ENCODE data around the gene UTY. TPM values are rescaled to one million over a fixed set of nuclear protein-coding genes. Genes with fewer than 3 reads are reported as not detected.

The UTY gene
- total and polyA plus RNA-seq, 7 donors = 2.3 to 42.1 (median 18.6) TPM; not detected in 3

DNA sequence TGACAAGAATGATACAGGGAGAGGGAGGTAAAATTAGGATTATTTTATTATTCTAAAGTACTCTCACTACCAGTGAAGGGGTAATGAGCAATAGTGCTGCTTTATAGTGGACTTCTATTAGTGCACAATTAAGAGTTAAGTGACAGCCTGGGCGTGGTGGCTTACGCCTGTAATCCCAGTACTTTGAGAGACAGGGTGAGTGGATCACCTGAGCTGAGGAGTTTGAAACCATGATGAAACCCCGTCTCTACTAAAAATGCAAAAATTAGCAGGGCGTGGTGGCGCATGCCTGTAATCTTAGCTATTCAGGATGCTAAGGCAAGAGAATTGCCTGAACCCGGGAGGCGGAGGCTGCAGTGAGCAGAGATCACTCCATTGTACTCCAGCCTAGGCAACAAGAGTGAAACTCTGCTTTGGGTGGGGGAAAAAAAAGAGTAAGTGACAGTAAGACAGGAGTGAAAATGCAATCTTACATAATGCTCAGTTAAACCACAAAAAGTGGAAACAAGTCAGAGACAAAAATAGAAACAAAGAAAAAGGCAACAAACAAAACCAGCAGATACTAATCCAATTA is 98.6 kb downstream of the UTY start:
- no peaks in the 10 kb centered on the region for H3K9me3 ChIP-seq
- no peaks in the 10 kb centered on the region for H3K36me3 ChIP-seq
- no peak overlapping the region for H3K27ac ChIP-seq
- H3K4me3 ChIP-seq = no peak overlapping the region
- 80 to 86% methylated on average over 7 of the region's 7 CpGs for WGBS, 2 donors
- no peaks in the 10 kb centered on the region for H3K27me3 ChIP-seq
- TF ChIP-seq POLR2AphosphoS5 (IDR thresholded peaks at IDR 0.05) = no peak
- intact Hi-C loops (cut with DNase I) = no loop called here
- no peak for DNase-seq
- no peaks in the 10 kb centered on the region for H3K4me1 ChIP-seq

DNA sequence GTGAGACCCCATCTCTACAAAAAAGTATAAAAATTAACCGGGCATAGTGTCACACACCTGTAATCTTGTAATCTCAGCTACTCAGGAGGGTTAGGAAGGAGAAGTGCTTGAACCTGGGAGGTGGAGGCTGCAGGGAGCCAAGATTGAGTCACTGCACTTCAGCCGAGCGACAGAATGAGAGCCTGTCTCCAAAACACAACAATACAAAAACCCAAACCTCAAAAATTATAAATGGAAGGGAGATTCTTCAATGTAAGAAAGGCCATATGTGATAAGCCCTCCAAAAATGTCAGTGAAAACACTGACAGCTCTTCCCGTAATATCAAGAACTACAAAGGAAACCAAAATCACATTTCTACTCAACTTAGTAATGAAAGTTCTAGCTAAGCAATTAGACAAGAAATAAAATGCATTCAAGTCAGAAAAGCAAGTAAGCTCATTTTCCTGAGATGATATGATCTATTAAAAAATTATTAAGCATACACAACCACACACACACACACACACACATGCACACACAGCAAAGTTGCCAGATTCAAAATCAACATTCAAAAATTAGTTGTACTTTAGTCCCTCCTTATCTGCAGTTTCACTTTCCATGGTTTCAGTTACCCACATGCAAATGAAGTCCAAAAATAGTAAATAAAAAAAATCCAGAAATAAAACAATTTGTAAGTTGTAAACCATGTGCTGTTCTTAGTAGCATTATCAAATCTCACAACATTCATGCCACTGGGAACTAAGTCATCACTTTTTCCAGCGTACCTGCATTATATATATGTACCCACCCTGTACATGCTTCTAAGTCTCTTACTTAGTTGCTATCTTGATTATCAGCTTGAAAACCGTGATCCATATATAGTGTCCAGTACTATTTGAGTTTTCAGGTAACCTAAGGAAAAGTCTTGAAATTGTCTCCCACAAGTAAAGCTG is 108.7 kb downstream of the UTY start:
- intact Hi-C loops (cut with DNase I) = no loop called here
- Histone ChIP-seq H3K4me1 (no peaks in the 10 kb centered on the region), H3K9me3 (no peaks in the 10 kb centered on the region), H3K4me3 (no peak overlapping the region), H3K27me3 (no peaks in the 10 kb centered on the region), H3K27ac (no peak overlapping the region), H3K36me3 (peaks cover 0 to 7% (median 0%) of the 10 kb centered on the region in 4 donors)
- WGBS, 2 donors = 59 to 72% methylated on average over 6 of the region's 6 CpGs
- TF ChIP-seq EP300 (IDR thresholded peaks at IDR 0.05) (no peak), POLR2A (IDR thresholded peaks at IDR 0.05) (no peak), POLR2AphosphoS5 (IDR thresholded peaks at IDR 0.05) (no peak)
- TF ChIP-seq, protein P1, sequence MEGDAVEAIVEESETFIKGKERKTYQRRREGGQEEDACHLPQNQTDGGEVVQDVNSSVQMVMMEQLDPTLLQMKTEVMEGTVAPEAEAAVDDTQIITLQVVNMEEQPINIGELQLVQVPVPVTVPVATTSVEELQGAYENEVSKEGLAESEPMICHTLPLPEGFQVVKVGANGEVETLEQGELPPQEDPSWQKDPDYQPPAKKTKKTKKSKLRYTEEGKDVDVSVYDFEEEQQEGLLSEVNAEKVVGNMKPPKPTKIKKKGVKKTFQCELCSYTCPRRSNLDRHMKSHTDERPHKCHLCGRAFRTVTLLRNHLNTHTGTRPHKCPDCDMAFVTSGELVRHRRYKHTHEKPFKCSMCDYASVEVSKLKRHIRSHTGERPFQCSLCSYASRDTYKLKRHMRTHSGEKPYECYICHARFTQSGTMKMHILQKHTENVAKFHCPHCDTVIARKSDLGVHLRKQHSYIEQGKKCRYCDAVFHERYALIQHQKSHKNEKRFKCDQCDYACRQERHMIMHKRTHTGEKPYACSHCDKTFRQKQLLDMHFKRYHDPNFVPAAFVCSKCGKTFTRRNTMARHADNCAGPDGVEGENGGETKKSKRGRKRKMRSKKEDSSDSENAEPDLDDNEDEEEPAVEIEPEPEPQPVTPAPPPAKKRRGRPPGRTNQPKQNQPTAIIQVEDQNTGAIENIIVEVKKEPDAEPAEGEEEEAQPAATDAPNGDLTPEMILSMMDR (IDR thresholded peaks at IDR 0.05) = no peak
- no peak for DNase-seq

DNA sequence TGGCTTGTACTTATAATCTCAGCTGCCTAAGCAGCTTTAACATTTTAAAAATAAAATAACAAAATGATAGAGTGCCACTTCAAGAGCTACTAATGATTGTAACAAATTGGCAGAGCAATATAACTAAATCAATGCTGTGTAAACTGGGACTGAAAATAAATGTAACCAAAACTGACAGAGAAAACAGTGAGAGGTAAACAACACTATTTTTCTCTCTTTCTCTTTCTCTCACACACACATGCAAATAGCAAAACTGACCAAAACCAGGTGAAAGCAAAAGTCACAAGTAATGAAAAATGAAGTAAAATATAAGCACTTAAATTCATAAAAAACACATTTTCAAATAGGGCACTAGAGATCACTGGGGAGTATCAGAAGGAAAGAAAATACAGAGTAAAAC is 109.6 kb downstream of the UTY start:
- H3K4me3 ChIP-seq = no peak overlapping the region
- no peak overlapping the region for H3K27ac ChIP-seq
- H3K27me3 ChIP-seq = no peaks in the 10 kb centered on the region
- TF ChIP-seq EP300 (IDR thresholded peaks at IDR 0.05) (no peak), POLR2A (IDR thresholded peaks at IDR 0.05) (no peak), POLR2AphosphoS5 (IDR thresholded peaks at IDR 0.05) (no peak)
- TF ChIP-seq, protein P1 (IDR thresholded peaks at IDR 0.05) = no peak
- H3K4me1 ChIP-seq = no peaks in the 10 kb centered on the region
- intact Hi-C loops (cut with DNase I) = no loop called here
- H3K36me3 ChIP-seq = peaks cover 0 to 7% (median 0%) of the 10 kb centered on the region in 4 donors
- DNase-seq = no peak
- H3K9me3 ChIP-seq = no peaks in the 10 kb centered on the region

DNA sequence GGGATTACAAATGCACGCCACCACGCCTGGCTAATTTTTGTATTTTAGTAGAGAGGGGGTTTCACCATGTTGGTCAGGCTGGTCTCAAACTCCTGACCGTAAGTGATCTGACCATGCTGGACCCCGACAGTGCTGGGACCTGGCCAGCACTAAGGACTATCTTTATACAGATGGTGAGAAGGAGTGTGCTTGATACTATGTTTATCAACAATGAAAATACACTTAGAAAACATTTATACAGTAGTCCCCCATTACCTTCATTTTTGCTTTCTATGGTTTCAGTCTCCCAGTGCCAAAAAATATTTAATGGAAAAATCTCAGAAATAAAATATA is 111.4 kb downstream of the UTY start:
- no peaks in the 10 kb centered on the region for H3K27me3 ChIP-seq
- peaks cover 0 to 7% (median 0%) of the 10 kb centered on the region in 4 donors for H3K36me3 ChIP-seq
- no peak overlapping the region for H3K27ac ChIP-seq
- TF ChIP-seq POLR2A (IDR thresholded peaks at IDR 0.05) (no peak), POLR2AphosphoS5 (IDR thresholded peaks at IDR 0.05) (no peak), EP300 (IDR thresholded peaks at IDR 0.05) (no peak)
- TF ChIP-seq, protein P1 (IDR thresholded peaks at IDR 0.05) = no peak
- WGBS, 2 donors = 88 to 98% methylated on average over 4 of the region's 4 CpGs
- intact Hi-C loops (cut with DNase I) = no loop called here
- no peaks in the 10 kb centered on the region for H3K9me3 ChIP-seq
- no peak for DNase-seq
- no peaks in the 10 kb centered on the region for H3K4me1 ChIP-seq
- no peak overlapping the region for H3K4me3 ChIP-seq

DNA sequence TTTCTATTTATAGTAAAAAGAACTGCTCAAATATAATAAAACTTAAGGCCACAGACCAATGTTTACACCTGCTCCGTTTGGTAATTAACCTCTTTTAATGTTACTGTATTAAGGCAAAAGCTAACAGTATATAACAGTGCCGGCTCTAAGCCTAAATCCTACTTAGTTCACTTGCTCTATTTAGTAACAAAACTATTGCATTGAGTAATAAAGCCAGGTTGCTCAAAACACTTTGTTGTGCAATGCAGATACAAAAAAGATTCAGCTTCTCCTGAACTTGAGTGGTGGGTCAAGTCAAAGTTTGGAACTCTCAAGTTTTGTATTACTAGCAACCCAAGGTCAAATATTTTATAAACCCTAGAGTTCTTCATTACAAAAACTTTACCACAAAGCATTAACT is 116.2 kb downstream of the UTY start:
- Histone ChIP-seq H3K36me3 (peaks cover 0 to 10% (median 0%) of the 10 kb centered on the region in 4 donors), H3K4me3 (no peak overlapping the region), H3K9me3 (no peaks in the 10 kb centered on the region), H3K27ac (no peak overlapping the region), H3K4me1 (no peaks in the 10 kb centered on the region), H3K27me3 (no peaks in the 10 kb centered on the region)
- 10 to 51% methylated on average over 2 of the region's 2 CpGs for WGBS, 2 donors
- no peak for DNase-seq
- intact Hi-C loops (cut with DNase I) = no loop called here
- no peak for TF ChIP-seq POLR2AphosphoS5 (IDR thresholded peaks at IDR 0.05)
- TF ChIP-seq EP300 (IDR thresholded peaks at IDR 0.05) = no peak
- TF ChIP-seq POLR2A (IDR thresholded peaks at IDR 0.05) = no peak
- TF ChIP-seq, protein P1 (IDR thresholded peaks at IDR 0.05) = no peak

All from sigmoid colon (tissue), 7 donors.